Measurements from ENCODE around the gene LRCOL1.

Gene LRCOL1

GRCh38 chr12:132610051-132610759 lies at the start of gene LRCOL1:
LRCOL1 (minus strand) TSS chr12:132610582; CDS start chr12:132606251, 4,331 bp downstream.
- 0 out of 2 replicates have a peak within 1 kb of the TSS, but pooled peaks have one; percentile 1 for H3K4me3 ChIP-seq (ENCODE audit: low read depth, low read length)
- no peak for TF ChIP-seq CTCF (IDR thresholded peaks at IDR 0.05; ENCODE audit: low read depth, low read length)

GRCh38 chr12:132660052-132660451 lies 49.7 kb upstream of the LRCOL1 start:
- H3K4me3 ChIP-seq (ENCODE audit: low read depth, low read length): no peak overlapping the region
- no peak for TF ChIP-seq CTCF (IDR thresholded peaks at IDR 0.05; ENCODE audit: low read depth, low read length)

GRCh38 chr12:132659146-132659545 lies 48.8 kb upstream of the LRCOL1 start:
- no peak overlapping the region for H3K4me3 ChIP-seq (ENCODE audit: low read depth, low read length)
- TF ChIP-seq CTCF (IDR thresholded peaks at IDR 0.05; ENCODE audit: low read depth, low read length): no peak

GRCh38 chr12:132658149-132658894 lies 47.9 kb upstream of the LRCOL1 start:
- no peak for TF ChIP-seq CTCF (IDR thresholded peaks at IDR 0.05; ENCODE audit: low read depth, low read length)
- no peak overlapping the region for H3K4me3 ChIP-seq (ENCODE audit: low read depth, low read length)

- TF ChIP-seq CTCF (IDR thresholded peaks at IDR 0.05; ENCODE audit: low read depth, low read length): no peak
- no peak overlapping the region for H3K4me3 ChIP-seq (ENCODE audit: low read depth, low read length)
Measured at GRCh38 chr12:132657004-132657727, 46.8 kb upstream of the LRCOL1 start.

GRCh38 chr12:132653567-132654290 lies 43.3 kb upstream of the LRCOL1 start:
- no peak overlapping the region for H3K4me3 ChIP-seq (ENCODE audit: low read depth, low read length)
- no peak for TF ChIP-seq CTCF (IDR thresholded peaks at IDR 0.05; ENCODE audit: low read depth, low read length)
